ENCODE measurements around the gene DELE1.
A peak's percentile ranks its signal among the peaks of the same experiment; 100 is the strongest.

The DELE1 gene

GRCh38 chr5:141875795-141876627 lies 47.7 kb upstream of the DELE1 start (continued):
- no peak for TF ChIP-seq ZNF629 (tag by site-specific recombination; IDR thresholded peaks at IDR 0.05)
- peak; percentile 52; the same call in 1 of the 2 replicates for TF ChIP-seq SP3 (tag by site-specific recombination; IDR thresholded peaks at IDR 0.05)
- TF ChIP-seq, protein P1, sequence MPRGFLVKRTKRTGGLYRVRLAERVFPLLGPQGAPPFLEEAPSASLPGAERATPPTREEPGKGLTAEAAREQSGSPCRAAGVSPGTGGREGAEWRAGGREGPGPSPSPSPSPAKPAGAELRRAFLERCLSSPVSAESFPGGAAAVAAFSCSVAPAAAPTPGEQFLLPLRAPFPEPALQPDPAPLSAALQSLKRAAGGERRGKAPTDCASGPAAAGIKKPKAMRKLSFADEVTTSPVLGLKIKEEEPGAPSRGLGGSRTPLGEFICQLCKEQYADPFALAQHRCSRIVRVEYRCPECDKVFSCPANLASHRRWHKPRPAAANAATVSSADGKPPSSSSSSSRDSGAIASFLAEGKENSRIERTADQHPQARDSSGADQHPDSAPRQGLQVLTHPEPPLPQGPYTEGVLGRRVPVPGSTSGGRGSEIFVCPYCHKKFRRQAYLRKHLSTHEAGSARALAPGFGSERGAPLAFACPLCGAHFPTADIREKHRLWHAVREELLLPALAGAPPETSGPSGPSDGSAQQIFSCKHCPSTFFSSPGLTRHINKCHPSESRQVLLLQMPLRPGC (tag by site-specific recombination; IDR thresholded peaks at IDR 0.05): no peak
- TF ChIP-seq HOXA7 (CRISPR knock-in tag; IDR thresholded peaks at IDR 0.05; ENCODE audit: borderline replicate concordance): no peak
- no peak for TF ChIP-seq ZNF571 (tag by site-specific recombination; IDR thresholded peaks at IDR 0.05)
- TF ChIP-seq ZNF623 (tag by site-specific recombination; IDR thresholded peaks at IDR 0.05): no peak; the same call in 1 of the 2 replicates
- TF ChIP-seq GLI2 (tag by site-specific recombination; IDR thresholded peaks at IDR 0.05; ENCODE audit: borderline replicate concordance, low read depth): no peak
- no peak for TF ChIP-seq ZNF792 (tag by site-specific recombination; IDR thresholded peaks at IDR 0.05)
- TF ChIP-seq ZNF335 (tag by site-specific recombination; conservative IDR thresholded peaks at IDR 0.05): peak; percentile 65
- TF ChIP-seq PATZ1 (tag by site-specific recombination; IDR thresholded peaks at IDR 0.05): peak; percentile 72
- no peak for TF ChIP-seq ZNF558 (tag by site-specific recombination; IDR thresholded peaks at IDR 0.05)
- TF ChIP-seq ZNF175 (tag by site-specific recombination; IDR thresholded peaks at IDR 0.05): no peak
- peak; percentile 87 for TF ChIP-seq KLF1 (tag by site-specific recombination; IDR thresholded peaks at IDR 0.05)
- TF ChIP-seq ZNF670 (tag by site-specific recombination; IDR thresholded peaks at IDR 0.05; ENCODE audit: low read depth): no peak
- TF ChIP-seq WT1 (tag by site-specific recombination; IDR thresholded peaks at IDR 0.05): peak; percentile 22; the same call in 1 of the 2 replicates
- no peak for TF ChIP-seq ZNF645 (tag by site-specific recombination; IDR thresholded peaks at IDR 0.05)
- peak; percentile 41; the same call in 1 of the 2 replicates for TF ChIP-seq ZNF610 (tag by site-specific recombination; IDR thresholded peaks at IDR 0.05; ENCODE audit: borderline replicate concordance)
- TF ChIP-seq KLF7 (tag by site-specific recombination; IDR thresholded peaks at IDR 0.05; ENCODE audit: borderline replicate concordance): 0 out of 2 replicates have a peak, but pooled peaks have one; percentile 49
- no peak for TF ChIP-seq ZNF350 (tag by site-specific recombination; IDR thresholded peaks at IDR 0.05)
- TF ChIP-seq ZFP37 (tag by site-specific recombination; IDR thresholded peaks at IDR 0.05): no peak
- no peak for TF ChIP-seq MEIS1 (CRISPR knock-in tag; IDR thresholded peaks at IDR 0.05; ENCODE audit: borderline replicate concordance)
- no peak for TF ChIP-seq ZNF121 (tag by site-specific recombination; IDR thresholded peaks at IDR 0.05)
- TF ChIP-seq, protein P2, sequence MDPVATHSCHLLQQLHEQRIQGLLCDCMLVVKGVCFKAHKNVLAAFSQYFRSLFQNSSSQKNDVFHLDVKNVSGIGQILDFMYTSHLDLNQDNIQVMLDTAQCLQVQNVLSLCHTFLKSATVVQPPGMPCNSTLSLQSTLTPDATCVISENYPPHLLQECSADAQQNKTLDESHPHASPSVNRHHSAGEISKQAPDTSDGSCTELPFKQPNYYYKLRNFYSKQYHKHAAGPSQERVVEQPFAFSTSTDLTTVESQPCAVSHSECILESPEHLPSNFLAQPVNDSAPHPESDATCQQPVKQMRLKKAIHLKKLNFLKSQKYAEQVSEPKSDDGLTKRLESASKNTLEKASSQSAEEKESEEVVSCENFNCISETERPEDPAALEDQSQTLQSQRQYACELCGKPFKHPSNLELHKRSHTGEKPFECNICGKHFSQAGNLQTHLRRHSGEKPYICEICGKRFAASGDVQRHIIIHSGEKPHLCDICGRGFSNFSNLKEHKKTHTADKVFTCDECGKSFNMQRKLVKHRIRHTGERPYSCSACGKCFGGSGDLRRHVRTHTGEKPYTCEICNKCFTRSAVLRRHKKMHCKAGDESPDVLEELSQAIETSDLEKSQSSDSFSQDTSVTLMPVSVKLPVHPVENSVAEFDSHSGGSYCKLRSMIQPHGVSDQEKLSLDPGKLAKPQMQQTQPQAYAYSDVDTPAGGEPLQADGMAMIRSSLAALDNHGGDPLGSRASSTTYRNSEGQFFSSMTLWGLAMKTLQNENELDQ (tag by site-specific recombination; IDR thresholded peaks at IDR 0.05; ENCODE audit: low read depth): no peak
- TF ChIP-seq ZNF24 (tag by site-specific recombination; IDR thresholded peaks at IDR 0.05): no peak; the same call in 1 of the 2 replicates
- peak; percentile 99 for TF ChIP-seq PRDM4 (tag by site-specific recombination; IDR thresholded peaks at IDR 0.05)
- TF ChIP-seq ZNF76 (tag by site-specific recombination; IDR thresholded peaks at IDR 0.05; ENCODE audit: borderline replicate concordance, low read depth): no peak
- TF ChIP-seq ZNF248 (tag by site-specific recombination; IDR thresholded peaks at IDR 0.05): no peak
- TF ChIP-seq ZNF266 (tag by site-specific recombination; IDR thresholded peaks at IDR 0.05; ENCODE audit: low read depth): no peak
- TF ChIP-seq, protein P3, sequence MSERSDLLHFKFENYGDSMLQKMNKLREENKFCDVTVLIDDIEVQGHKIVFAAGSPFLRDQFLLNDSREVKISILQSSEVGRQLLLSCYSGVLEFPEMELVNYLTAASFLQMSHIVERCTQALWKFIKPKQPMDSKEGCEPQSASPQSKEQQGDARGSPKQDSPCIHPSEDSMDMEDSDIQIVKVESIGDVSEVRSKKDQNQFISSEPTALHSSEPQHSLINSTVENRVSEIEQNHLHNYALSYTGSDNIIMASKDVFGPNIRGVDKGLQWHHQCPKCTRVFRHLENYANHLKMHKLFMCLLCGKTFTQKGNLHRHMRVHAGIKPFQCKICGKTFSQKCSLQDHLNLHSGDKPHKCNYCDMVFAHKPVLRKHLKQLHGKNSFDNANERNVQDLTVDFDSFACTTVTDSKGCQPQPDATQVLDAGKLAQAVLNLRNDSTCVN (tag by site-specific recombination; optimal IDR thresholded peaks at IDR 0.05): peak; percentile 76

All from HEK293 (cell line).